ENCODE measurements around the gene ATP2B2.

Gene ATP2B2

GRCh38 chr3:10304905-10305304 is 200.5 kb downstream of the ATP2B2 start:
- H3K27ac ChIP-seq (ENCODE audit: low read length) = no peak overlapping the region
- H3K4me3 ChIP-seq (ENCODE audit: low read length) = no peak overlapping the region
- no peaks in the 10 kb centered on the region for H3K4me1 ChIP-seq (ENCODE audit: low read length)
- no peaks in the 10 kb centered on the region for H3K79me2 ChIP-seq (ENCODE audit: low read length)
- H3K36me3 ChIP-seq (replicated peaks; ENCODE audit: low read depth, low read length) = peaks cover 70% of the 10 kb centered on the region
- no peaks in the 10 kb centered on the region for H4K20me1 ChIP-seq (ENCODE audit: insufficient read depth, low read length)
- no peaks in the 10 kb centered on the region for H3K27me3 ChIP-seq (ENCODE audit: low read depth, low read length)
- TF ChIP-seq EZH2phosphoT487 (IDR thresholded peaks at IDR 0.05; ENCODE audit: low read depth) (no peak), CTCF (IDR thresholded peaks at IDR 0.05; ENCODE audit: low read depth, low read length) (no peak)
- no peaks in the 10 kb centered on the region for H3K9me3 ChIP-seq (ENCODE audit: insufficient read depth, low read length)
- no peak overlapping the region for H3K4me2 ChIP-seq (ENCODE audit: low read length)
- H2AFZ ChIP-seq (ENCODE audit: low read depth, low read length) = no peak overlapping the region
- H3K9ac ChIP-seq (ENCODE audit: low read length) = no peak overlapping the region

- H3K9ac ChIP-seq (ENCODE audit: low read length) = no peak overlapping the region
- H4K20me1 ChIP-seq (ENCODE audit: insufficient read depth, low read length) = no peaks in the 10 kb centered on the region
- TF ChIP-seq CTCF (IDR thresholded peaks at IDR 0.05; ENCODE audit: low read depth, low read length) = no peak
- no peak for TF ChIP-seq EZH2phosphoT487 (IDR thresholded peaks at IDR 0.05; ENCODE audit: low read depth)
- no peaks in the 10 kb centered on the region for H3K79me2 ChIP-seq (ENCODE audit: low read length)
- H3K27ac ChIP-seq (ENCODE audit: low read length) = no peak overlapping the region
- H3K4me1 ChIP-seq (ENCODE audit: low read length) = no peaks in the 10 kb centered on the region
- no peaks in the 10 kb centered on the region for H3K27me3 ChIP-seq (ENCODE audit: low read depth, low read length)
- H3K9me3 ChIP-seq (ENCODE audit: insufficient read depth, low read length) = no peaks in the 10 kb centered on the region
- H3K4me2 ChIP-seq (ENCODE audit: low read length) = no peak overlapping the region
- no peak overlapping the region for H3K4me3 ChIP-seq (ENCODE audit: low read length)
- no peak overlapping the region for H2AFZ ChIP-seq (ENCODE audit: low read depth, low read length)
- peaks cover 73% of the 10 kb centered on the region for H3K36me3 ChIP-seq (replicated peaks; ENCODE audit: low read depth, low read length)
Measured at GRCh38 chr3:10303785-10304184, 201.6 kb downstream of the ATP2B2 start.

- no peak overlapping the region for H2AFZ ChIP-seq (ENCODE audit: low read depth, low read length)
- H3K36me3 ChIP-seq (replicated peaks; ENCODE audit: low read depth, low read length) = peaks cover 71% of the 10 kb centered on the region
- H3K9ac ChIP-seq (ENCODE audit: low read length) = no peak overlapping the region
- no peaks in the 10 kb centered on the region for H3K79me2 ChIP-seq (ENCODE audit: low read length)
- H3K4me2 ChIP-seq (ENCODE audit: low read length) = no peak overlapping the region
- no peaks in the 10 kb centered on the region for H4K20me1 ChIP-seq (ENCODE audit: insufficient read depth, low read length)
- no peak overlapping the region for H3K4me3 ChIP-seq (ENCODE audit: low read length)
- H3K9me3 ChIP-seq (ENCODE audit: insufficient read depth, low read length) = no peaks in the 10 kb centered on the region
- no peak overlapping the region for H3K27ac ChIP-seq (ENCODE audit: low read length)
- no peaks in the 10 kb centered on the region for H3K4me1 ChIP-seq (ENCODE audit: low read length)
- no peaks in the 10 kb centered on the region for H3K27me3 ChIP-seq (ENCODE audit: low read depth, low read length)
- TF ChIP-seq EZH2phosphoT487 (IDR thresholded peaks at IDR 0.05; ENCODE audit: low read depth) (no peak), CTCF (IDR thresholded peaks at IDR 0.05; ENCODE audit: low read depth, low read length) (no peak)
Measured at GRCh38 chr3:10303105-10303504, 202.3 kb downstream of the ATP2B2 start.

- no peak overlapping the region for H2AFZ ChIP-seq (ENCODE audit: low read depth, low read length)
- no peak overlapping the region for H3K27ac ChIP-seq (ENCODE audit: low read length)
- H3K27me3 ChIP-seq (ENCODE audit: low read depth, low read length) = no peaks in the 10 kb centered on the region
- H3K79me2 ChIP-seq (ENCODE audit: low read length) = no peaks in the 10 kb centered on the region
- H3K36me3 ChIP-seq (replicated peaks; ENCODE audit: low read depth, low read length) = peaks cover 61% of the 10 kb centered on the region
- H3K4me1 ChIP-seq (ENCODE audit: low read length) = no peaks in the 10 kb centered on the region
- H4K20me1 ChIP-seq (ENCODE audit: insufficient read depth, low read length) = no peaks in the 10 kb centered on the region
- H3K4me3 ChIP-seq (ENCODE audit: low read length) = no peak overlapping the region
- no peak overlapping the region for H3K4me2 ChIP-seq (ENCODE audit: low read length)
- TF ChIP-seq EZH2phosphoT487 (IDR thresholded peaks at IDR 0.05; ENCODE audit: low read depth) (no peak), CTCF (IDR thresholded peaks at IDR 0.05; ENCODE audit: low read depth, low read length) (no peak)
- H3K9me3 ChIP-seq (ENCODE audit: insufficient read depth, low read length) = no peaks in the 10 kb centered on the region
- no peak overlapping the region for H3K9ac ChIP-seq (ENCODE audit: low read length)
Measured at GRCh38 chr3:10300087-10300486, 205.3 kb downstream of the ATP2B2 start.
